ENCODE measurements around the gene BBOX1. TPM values are rescaled to one million over a fixed set of nuclear protein-coding genes. Genes with fewer than 3 reads are reported as not detected.

The BBOX1 gene
- total and polyA plus RNA-seq, 2 of the 8 experiments (the other 6 are each of a cell fraction or from before 2014, with no cell fraction given): not detected

DNA sequence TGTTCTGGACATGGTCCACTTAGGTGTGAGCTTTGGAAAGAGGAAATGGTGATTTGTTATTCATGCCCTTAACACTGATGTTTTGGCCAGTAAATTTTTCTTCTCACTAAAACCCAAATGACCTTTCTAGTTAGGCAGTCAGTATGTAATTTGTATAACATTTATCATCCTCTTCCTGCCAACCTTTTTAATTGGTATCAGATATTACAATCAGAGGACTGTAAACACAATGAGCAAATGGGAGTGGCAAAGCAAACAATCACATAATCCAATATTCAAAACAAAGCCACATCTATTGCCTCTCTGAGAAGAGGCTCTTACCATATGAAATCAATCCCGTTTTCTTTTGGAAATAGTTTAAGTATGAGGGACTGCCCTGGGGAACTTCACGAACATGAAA is 49.1 kb downstream of the BBOX1 start:
- DNase-seq (ENCODE audit: low read depth in 1 of 2, low spot score in 2 of 2) (no peak), FAIRE-seq (no peak)
- H3K56ac ChIP-seq (replicated peaks; ENCODE audit: insufficient read length, low read depth, low read length): no peak overlapping the region
- H3K79me1 ChIP-seq (ENCODE audit: low read depth, low read length): no peaks in the 10 kb centered on the region
- no peak overlapping the region for H4K91ac ChIP-seq (replicated peaks; ENCODE audit: insufficient read length, low read length)
- no peak overlapping the region for H2BK15ac ChIP-seq (ENCODE audit: low read length)
- no peak overlapping the region for H2BK20ac ChIP-seq (ENCODE audit: low read length)
- H2BK120ac ChIP-seq (replicated peaks; ENCODE audit: low read depth, low read length): no peak overlapping the region
- no peak overlapping the region for H2AK5ac ChIP-seq (ENCODE audit: low read depth, low read length)
- H4K5ac ChIP-seq (ENCODE audit: insufficient read length, low read depth, low read length): no peak overlapping the region
- WGBS, 2 experiments (ENCODE audit: extremely low coverage in 1 of 2, insufficient coverage in 1 of 2, insufficient read length in 1 of 2, insufficient replicate concordance in 2 of 2, low coverage in 1 of 2, low lambda C conversion rate in 2 of 2, missing lambda C conversion rate in 1 of 2): 100% methylated on average over 2 of the region's 2 CpGs; no CpG with 5 or more reads in 1 of the 2 experiments
- no peak overlapping the region for H3K18ac ChIP-seq (ENCODE audit: extremely low read depth, low read length)
- H3K27ac ChIP-seq (ENCODE audit: low read depth, low read length): no peak overlapping the region
- ChIA-PET CTCF (ENCODE audit: partially characterized antibody) (interaction anchor here (1.0 to 1.6 kb wide), 3 partner anchors 11 to 68 kb away, joined by 3 to 4 read pairs (median 4); no protein-coding TSS in a partner anchor), POLR2A (ENCODE audit: partially characterized antibody) (no interaction called here)
- no peak overlapping the region for H2BK5ac ChIP-seq (ENCODE audit: low read depth, low read length)
- no peaks in the 10 kb centered on the region for H3K27me3 ChIP-seq (replicated peaks in 1 of 4; ENCODE audit: control insufficient read depth in 3 of 4, extremely low read depth in 1 of 4, insufficient read depth in 3 of 4, low read length in 3 of 4)
- no peak overlapping the region for H2AFZ ChIP-seq (ENCODE audit: low read length)
- no peak overlapping the region for H3K4ac ChIP-seq (replicated peaks; ENCODE audit: insufficient read length, low read depth, low read length)
- H3K9ac ChIP-seq (replicated peaks in 1 of 4; ENCODE audit: extremely low read depth in 1 of 4, low read depth in 3 of 4, low read length in 3 of 4): no peak overlapping the region
- no peak overlapping the region for H2BK12ac ChIP-seq (ENCODE audit: low read depth, low read length)
- H4K8ac ChIP-seq (ENCODE audit: extremely low read depth, insufficient read depth, low read length): no peak overlapping the region
- no peaks in the 10 kb centered on the region for H3K23me2 ChIP-seq (ENCODE audit: low read depth, low read length)
- H3K36me3 ChIP-seq (ENCODE audit: control insufficient read depth in 2 of 4, insufficient read depth in 4 of 4, low read length in 3 of 4): no peaks in the 10 kb centered on the region
- H3K79me2 ChIP-seq (ENCODE audit: control insufficient read depth in 1 of 2, insufficient read depth in 2 of 2, low read length in 2 of 2): no peaks in the 10 kb centered on the region
- H3K23ac ChIP-seq (ENCODE audit: insufficient read length): no peak overlapping the region
- no peak overlapping the region for H3K14ac ChIP-seq (ENCODE audit: insufficient read length)
- H3K4me2 ChIP-seq (ENCODE audit: insufficient read depth in 1 of 2, low read depth in 2 of 2, low read length in 2 of 2): no peak overlapping the region
- H4K20me1 ChIP-seq (replicated peaks in 1 of 2; ENCODE audit: control insufficient read depth in 1 of 2, insufficient read depth in 2 of 2, low read length in 2 of 2): no peaks in the 10 kb centered on the region
- no peak overlapping the region for H3K4me3 ChIP-seq (ENCODE audit: extremely low read depth in 1 of 4, insufficient read depth in 2 of 4, low read depth in 3 of 4, low read length in 4 of 4)
- no peaks in the 10 kb centered on the region; a peak in 1 of 4 replicates for H3K9me3 ChIP-seq (ENCODE audit: insufficient read depth in 2 of 2, low read depth in 1 of 2, low read length in 1 of 2)
- H3K4me1 ChIP-seq (replicated peaks in 1 of 4; ENCODE audit: control insufficient read depth in 3 of 4, insufficient read depth in 4 of 4, low read length in 3 of 4): no peaks in the 10 kb centered on the region
- TF ChIP-seq CHD1 (IDR thresholded peaks at IDR 0.05; ENCODE audit: low read depth, low read length) (no peak), TEAD4 (IDR thresholded peaks at IDR 0.05; ENCODE audit: low read depth, low read length) (no peak), FOSL1 (IDR thresholded peaks at IDR 0.05; ENCODE audit: insufficient read depth, low read depth, low read length) (no peak), KDM5A (IDR thresholded peaks at IDR 0.05; ENCODE audit: low read length) (no peak), TAF1 (IDR thresholded peaks at IDR 0.05; ENCODE audit: low read depth, low read length) (no peak), RXRA (IDR thresholded peaks at IDR 0.05; ENCODE audit: insufficient read depth, low read depth, low read length) (no peak), POLR2AphosphoS5 (IDR thresholded peaks at IDR 0.05; ENCODE audit: low read depth, low read length) (no peak), SIRT6 (IDR thresholded peaks at IDR 0.05; ENCODE audit: low read length) (no peak), HDAC2 (IDR thresholded peaks at IDR 0.05; ENCODE audit: borderline replicate concordance in 1 of 2, low read depth in 2 of 2, low read length in 2 of 2) (no peak), RAD21 (IDR thresholded peaks at IDR 0.05 in 1 of 2, conservative IDR thresholded peaks at IDR 0.05 in 1 of 2; ENCODE audit: low read depth in 2 of 2, low read length in 2 of 2) (no peak), SIN3A (conservative IDR thresholded peaks at IDR 0.05 in 1 of 2, IDR thresholded peaks at IDR 0.05 in 1 of 2; ENCODE audit: low read depth in 1 of 2, low read length in 2 of 2) (no peak)

Data from H1 (cell line).